ENCODE results near the gene TBCEL. TPM values are rescaled to one million over a fixed set of nuclear protein-coding genes. Genes with fewer than 3 reads are reported as not detected.
A peak's percentile ranks its signal among the peaks of the same experiment; 100 is the strongest.
"Not testable (repeated sequence)": the region's sequence is repeated elsewhere in the genome, so short reads cannot be mapped to it uniquely, and the experiment has no call there.

TBCEL gene
- total RNA-seq, 2 donors from 2014 or later: 23.0 to 31.0 TPM

DNA sequence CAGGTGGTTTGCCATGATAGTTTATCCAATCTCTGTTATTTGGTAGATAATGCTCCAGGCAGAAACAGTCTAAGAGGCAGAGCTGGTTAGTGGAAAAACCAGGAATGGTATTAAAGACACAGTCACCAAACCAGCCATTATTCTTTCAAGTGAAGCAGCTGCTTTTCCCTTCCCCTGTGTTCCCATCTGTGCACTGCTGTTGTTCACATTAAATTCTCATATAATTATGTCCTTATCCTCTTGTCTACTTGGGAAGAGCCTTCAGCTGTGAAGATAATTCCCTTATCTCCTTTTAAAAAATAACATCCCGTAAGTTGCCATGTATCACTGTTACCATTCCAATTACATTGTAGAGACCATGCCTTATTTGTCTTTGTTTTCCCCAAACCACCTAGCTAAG is 5.2 kb upstream of the TBCEL start:
- DNase-seq (ENCODE audit: low spot score): no peak
- no peaks in the 10 kb centered on the region for H3K27me3 ChIP-seq
- H3K36me3 ChIP-seq: no peaks in the 10 kb centered on the region
- H3K4me1 ChIP-seq: peaks cover 0 to 4% of the 10 kb centered on the region in 2 donors
- no peak overlapping the region for H3K4me3 ChIP-seq
- no peaks in the 10 kb centered on the region for H3K9me3 ChIP-seq
- no peak overlapping the region for H3K27ac ChIP-seq
- TF ChIP-seq, protein P1, sequence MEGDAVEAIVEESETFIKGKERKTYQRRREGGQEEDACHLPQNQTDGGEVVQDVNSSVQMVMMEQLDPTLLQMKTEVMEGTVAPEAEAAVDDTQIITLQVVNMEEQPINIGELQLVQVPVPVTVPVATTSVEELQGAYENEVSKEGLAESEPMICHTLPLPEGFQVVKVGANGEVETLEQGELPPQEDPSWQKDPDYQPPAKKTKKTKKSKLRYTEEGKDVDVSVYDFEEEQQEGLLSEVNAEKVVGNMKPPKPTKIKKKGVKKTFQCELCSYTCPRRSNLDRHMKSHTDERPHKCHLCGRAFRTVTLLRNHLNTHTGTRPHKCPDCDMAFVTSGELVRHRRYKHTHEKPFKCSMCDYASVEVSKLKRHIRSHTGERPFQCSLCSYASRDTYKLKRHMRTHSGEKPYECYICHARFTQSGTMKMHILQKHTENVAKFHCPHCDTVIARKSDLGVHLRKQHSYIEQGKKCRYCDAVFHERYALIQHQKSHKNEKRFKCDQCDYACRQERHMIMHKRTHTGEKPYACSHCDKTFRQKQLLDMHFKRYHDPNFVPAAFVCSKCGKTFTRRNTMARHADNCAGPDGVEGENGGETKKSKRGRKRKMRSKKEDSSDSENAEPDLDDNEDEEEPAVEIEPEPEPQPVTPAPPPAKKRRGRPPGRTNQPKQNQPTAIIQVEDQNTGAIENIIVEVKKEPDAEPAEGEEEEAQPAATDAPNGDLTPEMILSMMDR (IDR thresholded peaks at IDR 0.05): no peak

GRCh38 chr11:121021718-121022117 is 2.2 kb upstream of the TBCEL start:
- not testable (repeated sequence) for DNase-seq (ENCODE audit: low spot score); H3K36me3 ChIP-seq; H3K4me3 ChIP-seq

GRCh38 chr11:121024989-121025388 is 1.1 kb downstream of the TBCEL start:
- TF ChIP-seq, protein P1 (IDR thresholded peaks at IDR 0.05): no peak
- Histone ChIP-seq H3K27me3 (no peaks in the 10 kb centered on the region), H3K4me3 (peak overlapping the region; percentile 94 to 95), H3K9me3 (no peaks in the 10 kb centered on the region), H3K27ac (peak overlapping the region; percentile 89 to 91), H3K36me3 (no peaks in the 10 kb centered on the region), H3K4me1 (peaks cover 0 to 31% of the 10 kb centered on the region in 2 donors)
- no peak for DNase-seq (ENCODE audit: low spot score)

More at GRCh38 chr11:121021718-121022117, 2.2 kb upstream of the TBCEL start:
- H3K9me3 ChIP-seq, H3K27me3 ChIP-seq, H3K27ac ChIP-seq: not testable (repeated sequence)
- H3K4me1 ChIP-seq: peaks cover 0 to 29% of the 10 kb centered on the region in 2 donors

DNA sequence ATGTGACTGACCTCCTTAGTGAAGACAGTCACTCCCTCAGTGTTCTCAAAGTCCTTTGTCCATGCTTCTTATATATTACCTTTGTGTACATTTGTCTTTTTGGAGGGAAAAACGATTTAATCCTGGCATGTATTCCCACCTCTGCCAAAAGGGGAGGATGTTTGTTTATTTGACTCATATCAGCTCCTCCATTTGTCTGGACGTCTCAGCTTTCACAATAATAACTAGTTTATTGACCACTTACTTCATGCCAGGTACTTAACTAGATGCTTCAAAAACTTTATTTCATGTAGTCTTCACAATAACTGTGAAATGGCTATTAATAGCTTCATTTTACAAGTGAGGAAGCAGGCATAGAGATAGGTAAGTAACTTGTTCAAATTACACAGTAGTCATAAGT is 5.3 kb downstream of the TBCEL start:
- TF ChIP-seq, protein P1 (IDR thresholded peaks at IDR 0.05): no peak

GRCh38 chr11:121029813-121030445 is 6.0 kb downstream of the TBCEL start:
- H3K4me3 ChIP-seq: no peak overlapping the region
- H3K27me3 ChIP-seq: no peaks in the 10 kb centered on the region
- no peaks in the 10 kb centered on the region for H3K36me3 ChIP-seq
- DNase-seq (ENCODE audit: low spot score): no peak
- H3K4me1 ChIP-seq: peaks cover 0 to 24% of the 10 kb centered on the region in 2 donors
- TF ChIP-seq, protein P1 (IDR thresholded peaks at IDR 0.05): no peak
- H3K9me3 ChIP-seq: no peaks in the 10 kb centered on the region
- H3K27ac ChIP-seq: peak overlapping the region; percentile 43 to 67

More for the DNA sequence above, 5.3 kb downstream of the TBCEL start:
- Histone ChIP-seq H3K36me3 (no peaks in the 10 kb centered on the region), H3K4me1 (peaks cover 0 to 31% of the 10 kb centered on the region in 2 donors), H3K4me3 (no peak overlapping the region), H3K27ac (peak overlapping the region in 1 of 2 donors; percentile 67), H3K9me3 (no peaks in the 10 kb centered on the region), H3K27me3 (no peaks in the 10 kb centered on the region)
- DNase-seq (ENCODE audit: low spot score): no peak

- DNase-seq (ENCODE audit: low spot score): no peak
- no peak overlapping the region for H3K27ac ChIP-seq
Measured at GRCh38 chr11:121031167-121031566, 7.3 kb downstream of the TBCEL start.

DNA sequence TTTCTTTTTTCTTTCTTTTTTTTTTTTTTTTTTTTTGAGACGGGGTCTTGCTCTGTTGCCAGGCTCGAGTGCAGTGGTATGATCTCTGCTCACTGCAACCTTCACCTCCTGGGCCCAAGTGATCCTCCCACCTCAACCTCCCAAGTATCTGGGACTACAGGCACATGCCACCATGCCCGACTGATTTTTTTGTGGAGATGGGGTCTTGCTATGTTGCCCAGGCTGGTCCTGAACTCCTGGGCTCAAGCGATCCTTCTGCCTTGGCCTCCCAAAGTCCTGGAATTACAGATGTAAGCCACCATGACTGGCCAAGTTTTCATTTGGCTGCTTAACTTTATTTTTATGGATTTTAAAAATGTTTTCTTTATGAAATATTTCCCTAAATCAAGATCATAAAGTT is 7.7 kb downstream of the TBCEL start:
- not testable (repeated sequence) for H3K4me3 ChIP-seq; DNase-seq (ENCODE audit: low spot score); H3K27me3 ChIP-seq; H3K27ac ChIP-seq; H3K9me3 ChIP-seq; H3K36me3 ChIP-seq
- peaks cover 0 to 16% of the 10 kb centered on the region in 2 donors for H3K4me1 ChIP-seq

More at GRCh38 chr11:121031167-121031566, 7.3 kb downstream of the TBCEL start:
- Histone ChIP-seq H3K4me1 (peaks cover 0 to 19% of the 10 kb centered on the region in 2 donors), H3K4me3 (no peak overlapping the region), H3K36me3 (no peaks in the 10 kb centered on the region), H3K27me3 (no peaks in the 10 kb centered on the region), H3K9me3 (no peaks in the 10 kb centered on the region)
- TF ChIP-seq, protein P1 (IDR thresholded peaks at IDR 0.05): no peak
